GM21619 (cell line): Measurements from ENCODE around the gene SCPEP1.

ENCODE experiments used
- ATAC-seq: cut with Tn5 transposase; IDR thresholded peaks from one replicate; pipeline ENCODE4 v1.9.1; 2021; ENCODE audit not compliant: unreplicated experiment

SCPEP1 gene

GRCh38 chr17:56994009-56994792 lies 16.3 kb downstream of the SCPEP1 start:
- no peak for ATAC-seq

GRCh38 chr17:56995766-56996165 lies 17.8 kb downstream of the SCPEP1 start:
- no peak for ATAC-seq

- ATAC-seq = no peak
Measured at GRCh38 chr17:56997313-56997712, 19.4 kb downstream of the SCPEP1 start.

- ATAC-seq = no peak
Measured at GRCh38 chr17:57001541-57001940, 23.6 kb downstream of the SCPEP1 start.

- ATAC-seq = no peak
Measured at GRCh38 chr17:57002904-57003303, 25.0 kb downstream of the SCPEP1 start.

- peak; percentile 81 for ATAC-seq
Measured at GRCh38 chr17:57004944-57005579, 27.1 kb downstream of the SCPEP1 start.

- ATAC-seq = no peak
Measured at GRCh38 chr17:57006040-57006439, 28.1 kb downstream of the SCPEP1 start.

- no peak for ATAC-seq
Measured at GRCh38 chr17:57008958-57009357, 31.0 kb downstream of the SCPEP1 start.

GRCh38 chr17:57009737-57010445 lies 32.0 kb downstream of the SCPEP1 start:
- peak; percentile 56 for ATAC-seq

- ATAC-seq = no peak
Measured at GRCh38 chr17:57010487-57010886, 32.6 kb downstream of the SCPEP1 start.

GRCh38 chr17:57011491-57012015 lies 33.6 kb downstream of the SCPEP1 start:
- no peak for ATAC-seq

GRCh38 chr17:57016071-57016763 lies 38.3 kb downstream of the SCPEP1 start:
- no peak for ATAC-seq

GRCh38 chr17:57016764-57017116 lies 38.8 kb downstream of the SCPEP1 start:
- ATAC-seq = no peak

- no peak for ATAC-seq
Measured at GRCh38 chr17:57017625-57018024, 39.7 kb downstream of the SCPEP1 start.

- no peak for ATAC-seq
Measured at GRCh38 chr17:57020208-57020607, 42.3 kb downstream of the SCPEP1 start.

- ATAC-seq = no peak
Measured at GRCh38 chr17:57021226-57021940, 43.5 kb downstream of the SCPEP1 start.

GRCh38 chr17:57025876-57026275 lies 47.9 kb downstream of the SCPEP1 start:
- ATAC-seq = no peak

GRCh38 chr17:57027852-57028251 lies 49.9 kb downstream of the SCPEP1 start:
- no peak for ATAC-seq

- ATAC-seq = no peak
Measured at GRCh38 chr17:57032343-57032742, 54.4 kb downstream of the SCPEP1 start.

- no peak for ATAC-seq
Measured at GRCh38 chr17:57033296-57033695, 55.4 kb downstream of the SCPEP1 start.
